Measurements from ENCODE around the gene TEX12. TPM values are rescaled to one million over a fixed set of nuclear protein-coding genes. Genes with fewer than 3 reads are reported as not detected.

The TEX12 gene
- polyA plus RNA-seq, 1 donor from 2014 or later: 0.51 TPM

Small RNAs within 50 kb of the gene (small RNA-seq; reads per million reads assigned to genes)
- gene MRPS36P4: 0 reads per million in 3 experiments

Other genes starting within 250 kb of the TEX12 start
- gene C11orf52, start 248.5 kb upstream of the TEX12 start, polyA plus RNA-seq: not detected in 2 replicates
- gene DIXDC1, start 230.0 kb upstream of the TEX12 start, polyA plus RNA-seq: 54.6 and 59.9 TPM in 2 replicates
- 38.3 and 41.1 TPM in 2 replicates for gene DLAT, start 142.0 kb upstream of the TEX12 start, polyA plus RNA-seq
- 4.7 and 12.2 TPM in 2 replicates for gene PIH1D2, start 93.4 kb upstream of the TEX12 start, polyA plus RNA-seq
- 37.0 and 37.7 TPM in 2 replicates for gene NKAPD1, start 93.1 kb upstream of the TEX12 start, polyA plus RNA-seq
- gene TIMM8B, start 80.6 kb upstream of the TEX12 start, polyA plus RNA-seq: 121 and 139 TPM in 2 replicates
- gene SDHD, start 80.5 kb upstream of the TEX12 start, polyA plus RNA-seq: 34.7 and 40.3 TPM in 2 replicates
- not detected in 2 replicates for gene IL18, start 3.3 kb upstream of the TEX12 start, polyA plus RNA-seq
- gene BCO2, start 8.1 kb downstream of the TEX12 start, polyA plus RNA-seq: 6.7 and 7.4 TPM in 2 replicates
- gene PTS, start 59.1 kb downstream of the TEX12 start, polyA plus RNA-seq: 134 and 160 TPM in 2 replicates
- not detected in 2 replicates for gene PLET1, start 93.5 kb downstream of the TEX12 start, polyA plus RNA-seq